ENCODE results near the gene EEA1.

DNA sequence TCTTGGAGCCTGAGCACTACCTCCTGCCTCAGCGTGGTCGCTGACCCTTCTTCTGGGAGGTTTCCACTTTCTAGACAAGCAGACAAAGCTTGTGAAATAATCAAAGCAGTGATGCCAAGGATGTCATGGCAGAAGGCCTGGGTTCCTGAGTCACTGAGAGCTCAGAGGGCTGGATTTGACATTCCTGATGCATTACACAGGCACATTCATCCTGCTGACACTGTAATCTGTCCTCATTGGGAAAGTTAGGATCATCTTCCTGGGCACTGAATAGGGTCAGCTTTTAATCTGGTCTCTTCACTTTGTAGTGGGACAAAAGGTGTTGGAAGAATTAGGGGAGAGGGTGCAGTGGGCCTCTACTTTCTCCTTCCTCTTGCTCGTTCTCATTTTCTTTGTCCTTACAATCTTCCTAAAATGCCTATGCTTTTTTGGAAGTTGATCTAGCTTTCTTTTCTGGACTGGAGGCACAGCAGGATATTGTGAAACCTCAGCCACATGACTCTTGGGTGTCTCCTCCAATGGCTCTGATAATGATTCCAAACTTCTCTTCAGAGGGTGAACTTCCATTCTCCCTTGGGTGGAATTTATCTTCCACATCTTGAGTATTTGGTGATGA is 29.6 kb downstream of the EEA1 start:
- no peak for TF ChIP-seq EZH2 (IDR thresholded peaks at IDR 0.05; ENCODE audit: low read length, missing control alignments)
- TF ChIP-seq, protein P1, sequence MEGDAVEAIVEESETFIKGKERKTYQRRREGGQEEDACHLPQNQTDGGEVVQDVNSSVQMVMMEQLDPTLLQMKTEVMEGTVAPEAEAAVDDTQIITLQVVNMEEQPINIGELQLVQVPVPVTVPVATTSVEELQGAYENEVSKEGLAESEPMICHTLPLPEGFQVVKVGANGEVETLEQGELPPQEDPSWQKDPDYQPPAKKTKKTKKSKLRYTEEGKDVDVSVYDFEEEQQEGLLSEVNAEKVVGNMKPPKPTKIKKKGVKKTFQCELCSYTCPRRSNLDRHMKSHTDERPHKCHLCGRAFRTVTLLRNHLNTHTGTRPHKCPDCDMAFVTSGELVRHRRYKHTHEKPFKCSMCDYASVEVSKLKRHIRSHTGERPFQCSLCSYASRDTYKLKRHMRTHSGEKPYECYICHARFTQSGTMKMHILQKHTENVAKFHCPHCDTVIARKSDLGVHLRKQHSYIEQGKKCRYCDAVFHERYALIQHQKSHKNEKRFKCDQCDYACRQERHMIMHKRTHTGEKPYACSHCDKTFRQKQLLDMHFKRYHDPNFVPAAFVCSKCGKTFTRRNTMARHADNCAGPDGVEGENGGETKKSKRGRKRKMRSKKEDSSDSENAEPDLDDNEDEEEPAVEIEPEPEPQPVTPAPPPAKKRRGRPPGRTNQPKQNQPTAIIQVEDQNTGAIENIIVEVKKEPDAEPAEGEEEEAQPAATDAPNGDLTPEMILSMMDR (conservative IDR thresholded peaks at IDR 0.05 in 1 of 2, IDR thresholded peaks at IDR 0.05 in 1 of 2; ENCODE audit: low read depth in 1 of 2, low read length in 2 of 2), result no peak
